ENCODE results near the gene SLC29A4.

Gene SLC29A4

DNA sequence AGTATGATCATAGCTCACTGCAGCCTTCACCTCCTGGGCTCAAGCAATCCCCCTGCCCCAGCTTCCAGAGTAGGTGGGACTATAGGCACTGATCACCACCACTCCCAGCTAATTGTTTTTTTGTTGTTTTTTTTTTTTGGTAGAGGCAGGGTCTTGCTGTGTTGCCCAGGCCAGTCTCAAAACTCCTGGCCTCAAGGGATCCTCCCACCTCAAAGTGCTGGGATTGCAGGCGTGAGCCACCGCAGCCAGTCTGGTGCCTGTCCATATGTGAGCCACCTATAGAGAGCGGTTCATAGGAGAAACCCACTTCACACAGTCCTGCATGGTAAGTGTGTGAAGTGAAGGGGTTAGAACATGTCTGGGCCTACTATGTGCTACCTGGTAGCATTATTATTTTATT is 47.5 kb downstream of the SLC29A4 start:
- no peak for FAIRE-seq

DNA sequence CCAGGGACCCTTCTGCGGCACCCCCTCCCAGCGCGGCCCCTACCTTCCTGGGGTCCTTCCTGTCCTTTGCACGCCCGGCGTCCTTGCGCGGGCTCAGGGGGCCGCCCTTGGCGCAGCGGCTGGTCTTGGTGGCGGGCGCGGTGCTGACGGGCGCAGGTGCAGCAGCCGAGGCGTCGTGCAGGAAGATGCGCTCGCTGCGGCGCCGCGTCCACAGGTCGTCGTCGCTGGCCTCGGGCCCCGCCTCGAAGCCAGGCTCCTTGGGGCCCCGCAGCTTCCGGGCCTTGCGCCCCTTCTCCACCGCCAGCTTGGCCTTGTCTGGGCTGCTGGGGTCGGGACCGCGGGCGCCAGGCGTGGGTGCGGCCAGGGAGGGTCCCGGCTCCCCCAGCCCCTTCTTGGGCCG is 49.8 kb downstream of the SLC29A4 start:
- FAIRE-seq, result no peak

DNA sequence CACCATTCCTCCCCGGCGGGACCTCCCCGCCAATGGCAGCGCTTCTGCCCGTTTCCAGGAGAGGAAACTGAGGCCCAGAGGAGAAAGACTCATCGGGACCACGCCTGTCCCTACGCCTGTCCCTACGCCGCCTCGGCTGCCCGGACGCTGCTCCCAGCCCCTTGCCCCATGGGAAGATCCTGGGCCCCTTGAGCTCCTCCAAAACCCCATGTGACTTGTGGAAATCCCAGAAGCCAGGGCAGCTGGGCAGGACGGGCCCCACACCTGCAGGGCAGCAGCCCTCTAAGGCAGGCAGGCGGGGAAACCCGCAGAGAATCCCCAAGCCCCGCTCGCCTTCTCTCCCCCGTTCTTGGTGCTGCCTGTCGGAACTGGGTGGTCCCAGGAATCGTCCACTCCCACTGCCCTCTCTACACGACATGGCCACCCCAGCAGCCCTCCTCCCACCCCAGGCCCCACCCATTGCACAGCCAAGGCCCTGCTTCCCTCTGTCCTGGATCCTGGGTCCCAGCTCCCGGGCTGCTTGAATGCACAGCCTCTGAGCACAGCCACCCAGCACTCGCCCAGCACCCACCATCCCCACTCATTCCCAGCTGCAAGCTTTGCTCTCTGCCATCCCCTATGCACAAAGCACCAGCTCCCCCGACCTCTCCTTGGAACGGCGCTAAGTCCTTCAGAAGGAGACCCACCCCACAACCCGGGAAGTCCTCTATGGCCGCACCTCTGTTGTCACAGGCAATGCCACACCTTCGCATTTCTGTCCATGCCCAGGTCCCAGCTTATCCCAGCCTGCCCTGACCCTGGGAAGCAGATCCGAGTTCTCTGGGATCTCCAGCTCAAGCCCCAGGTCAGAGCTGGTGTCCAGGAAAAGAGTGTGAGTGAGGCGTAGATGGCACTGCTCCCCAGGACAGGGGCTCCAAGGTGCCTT is 50.6 kb downstream of the SLC29A4 start:
- FAIRE-seq, result no peak

DNA sequence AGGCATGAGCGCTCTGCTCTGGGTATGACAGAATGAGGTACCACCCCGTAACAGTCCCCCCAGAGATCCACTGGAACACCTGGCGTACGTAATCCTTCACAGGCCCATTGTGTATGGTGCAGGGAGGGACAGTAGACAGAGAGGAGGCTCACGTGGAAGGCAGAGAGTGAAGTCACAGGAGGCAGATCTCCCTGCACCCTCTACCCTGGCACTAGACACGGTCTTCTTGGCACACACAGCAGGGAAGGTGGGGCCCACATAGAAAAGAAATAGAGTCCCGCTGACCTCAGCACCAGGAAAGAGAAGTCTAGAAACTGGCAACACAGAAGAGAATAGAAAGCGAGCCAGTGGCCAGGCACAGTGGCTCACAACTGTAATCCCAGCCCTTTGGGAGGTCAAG is 51.9 kb downstream of the SLC29A4 start:
- FAIRE-seq, result no peak

DNA sequence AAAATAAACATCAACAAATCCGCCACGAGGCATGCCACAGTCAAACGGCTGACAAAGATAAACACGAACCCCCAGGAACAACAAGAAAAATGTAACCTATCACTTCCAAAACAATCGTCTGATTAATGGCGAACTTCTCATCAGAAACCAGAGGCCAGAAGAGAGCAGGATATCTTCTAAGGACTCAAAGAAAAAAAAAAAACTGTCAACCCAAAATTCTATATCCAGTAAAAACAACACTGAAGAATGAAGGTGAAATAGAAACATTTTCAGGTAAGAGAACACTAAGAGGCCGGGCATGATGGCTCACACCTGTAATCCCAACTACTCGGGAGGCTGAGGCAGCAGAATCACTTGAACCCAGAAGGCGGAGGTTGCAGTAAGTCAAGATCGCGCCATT is 54.3 kb downstream of the SLC29A4 start:
- FAIRE-seq, result no peak

DNA sequence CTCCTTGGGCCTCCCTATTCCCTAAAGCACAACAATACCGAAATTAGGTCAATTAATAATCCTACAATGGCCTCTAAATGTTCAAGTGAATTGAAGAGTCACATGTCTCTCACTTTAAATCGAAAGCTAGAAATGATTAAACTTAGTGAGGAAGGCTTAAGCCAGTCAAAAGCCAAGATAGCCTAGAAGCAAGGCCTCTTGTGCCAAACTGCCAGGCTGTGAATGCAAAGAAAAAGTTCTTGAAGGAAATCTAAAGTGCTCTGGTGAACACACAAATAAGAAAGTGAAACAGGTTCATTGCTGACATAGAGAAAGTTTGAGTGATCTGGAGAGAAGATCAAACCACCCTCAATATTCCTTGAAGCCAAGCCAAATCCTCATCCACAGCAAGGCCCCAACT is 57.2 kb downstream of the SLC29A4 start:
- FAIRE-seq, result no peak

DNA sequence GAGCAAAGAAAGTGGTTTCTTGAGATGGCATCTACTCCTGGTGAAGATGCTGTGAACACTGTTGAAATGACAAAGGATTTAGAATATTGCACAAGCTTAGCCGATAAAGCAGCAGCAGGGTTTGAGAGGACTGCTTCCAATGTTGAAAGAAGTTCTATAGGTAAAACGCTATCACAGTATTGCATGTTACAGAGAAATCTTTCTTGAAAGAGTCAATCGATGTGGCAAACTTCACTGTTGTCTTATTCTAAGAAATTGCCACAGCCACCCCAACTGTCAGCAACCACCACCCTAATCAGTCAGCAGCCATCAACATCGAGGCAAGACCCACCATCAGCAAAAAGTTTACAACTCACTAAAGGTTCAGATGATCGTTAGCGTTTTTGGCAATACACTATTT is 59.9 kb downstream of the SLC29A4 start:
- FAIRE-seq, result no peak

DNA sequence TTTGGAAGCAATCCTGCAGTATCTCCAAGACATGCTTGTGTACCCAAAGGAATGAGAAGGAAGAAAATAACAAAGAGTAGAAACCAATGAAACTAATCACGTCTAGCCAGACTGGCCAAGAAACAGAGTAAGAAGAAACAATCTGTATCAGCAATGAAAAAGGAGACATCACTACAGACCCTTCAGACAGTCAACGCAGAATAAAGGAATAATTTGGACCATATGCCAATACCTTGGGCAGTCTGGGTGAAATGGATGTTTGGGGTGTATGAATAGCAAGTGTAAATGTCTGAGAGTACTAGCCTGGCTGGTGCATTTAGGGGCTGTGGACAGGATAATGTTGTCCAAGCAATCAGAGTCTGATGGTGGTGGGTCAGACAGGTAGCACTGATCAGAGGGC is 61.1 kb downstream of the SLC29A4 start:
- FAIRE-seq, result no peak

DNA sequence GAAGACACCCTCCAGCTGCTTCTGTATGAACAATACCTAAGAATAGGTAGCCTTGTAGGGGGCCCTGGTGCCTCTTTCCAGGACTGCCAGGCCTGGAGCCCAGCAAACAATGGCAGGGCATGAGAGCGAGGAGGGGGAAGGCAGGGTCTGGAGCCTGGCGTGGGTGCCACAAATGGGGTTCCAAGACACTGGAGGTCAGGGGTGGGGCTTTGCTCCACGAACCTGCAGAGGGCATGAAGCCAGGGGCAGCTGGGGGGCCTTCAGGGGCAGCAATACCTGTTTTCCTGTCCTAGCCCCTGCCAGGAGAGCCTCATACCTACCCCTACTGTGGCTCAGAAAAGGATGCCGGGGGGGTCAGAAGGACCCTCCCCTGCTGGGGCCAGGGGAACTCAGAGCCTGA is 61.6 kb downstream of the SLC29A4 start:
- FAIRE-seq, result no peak

DNA sequence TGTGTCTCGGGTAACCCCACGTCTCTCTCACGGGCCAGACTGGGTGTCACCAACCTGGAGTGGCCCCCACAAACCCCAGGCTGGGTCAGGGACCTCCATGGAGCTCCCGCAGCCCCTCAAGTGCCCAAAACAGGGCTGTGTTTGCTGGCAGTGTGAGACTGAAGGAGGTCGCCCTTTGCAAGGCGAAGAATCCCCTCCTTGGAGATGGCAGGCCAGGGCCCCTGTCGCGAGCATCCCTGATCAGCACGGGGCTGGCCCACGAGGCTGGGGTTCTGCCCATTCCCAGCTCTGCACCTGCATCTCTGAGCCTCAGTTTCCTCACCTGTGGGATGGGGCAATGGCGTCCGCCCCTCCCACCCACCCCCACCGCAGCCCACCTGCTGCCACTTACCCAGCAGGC is 62.4 kb downstream of the SLC29A4 start:
- FAIRE-seq, result no peak

DNA sequence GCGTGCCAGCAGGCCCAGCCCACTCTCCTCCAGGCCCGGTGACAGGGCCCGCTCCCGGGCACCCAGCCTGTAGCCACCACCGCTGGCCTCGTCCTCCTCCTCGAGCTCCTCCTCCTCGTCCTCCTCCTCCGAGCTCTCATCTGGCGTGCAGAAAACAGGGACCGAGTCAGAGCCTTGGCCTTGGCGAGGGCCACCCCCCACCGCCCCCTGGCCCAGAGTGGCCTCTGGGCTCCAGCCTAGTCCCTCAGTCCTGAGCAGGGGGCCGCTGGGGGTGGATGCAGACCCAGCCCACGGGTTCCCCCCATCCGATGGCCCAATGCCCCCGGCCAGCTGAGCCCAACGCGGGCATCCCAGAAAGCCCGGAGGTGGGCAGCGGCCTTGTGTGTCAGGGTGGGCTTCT is 62.9 kb downstream of the SLC29A4 start:
- FAIRE-seq, result no peak

DNA sequence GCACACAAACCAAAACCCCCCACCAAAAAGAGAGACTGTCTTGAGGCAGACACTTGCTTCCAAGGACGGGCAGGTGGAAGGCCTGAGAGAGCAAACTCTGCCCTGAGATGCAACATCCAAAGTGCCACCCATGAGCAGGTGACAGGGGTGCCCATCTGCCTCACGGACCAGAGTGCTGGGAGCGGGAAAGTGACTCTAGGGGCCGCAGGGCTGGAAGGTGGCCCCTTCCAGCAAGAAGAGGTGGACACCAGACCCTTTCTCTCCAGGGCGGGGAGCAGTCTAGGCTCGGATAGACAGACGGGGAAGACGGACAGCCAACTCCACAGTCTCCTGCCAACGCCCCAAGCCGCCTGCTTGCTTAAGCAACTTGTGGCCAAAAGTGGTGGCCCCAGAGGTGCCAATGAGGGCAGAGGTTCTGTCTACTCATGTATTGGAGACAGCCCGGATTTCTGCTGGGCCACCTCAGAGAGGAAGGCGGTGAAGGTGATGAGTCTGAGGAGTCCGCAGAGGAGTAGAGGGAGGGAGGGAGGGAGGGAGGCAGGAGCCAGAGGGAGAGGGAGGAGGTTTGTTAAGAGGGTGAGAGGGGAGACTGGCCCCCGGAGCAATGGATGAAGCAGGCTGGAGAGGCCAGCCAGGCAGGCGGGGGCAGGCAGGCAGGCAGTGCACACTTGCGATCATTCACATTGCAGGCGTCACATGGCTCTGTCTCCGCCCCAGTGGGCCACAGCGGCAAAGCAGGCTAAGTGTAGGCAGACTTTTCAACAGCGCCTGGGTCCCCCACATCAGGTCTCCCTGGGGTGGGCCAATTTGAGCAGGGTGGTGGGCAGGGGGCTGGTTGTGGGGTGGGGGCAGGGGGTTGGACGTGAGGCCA is 65.6 kb downstream of the SLC29A4 start:
- FAIRE-seq, result no peak

DNA sequence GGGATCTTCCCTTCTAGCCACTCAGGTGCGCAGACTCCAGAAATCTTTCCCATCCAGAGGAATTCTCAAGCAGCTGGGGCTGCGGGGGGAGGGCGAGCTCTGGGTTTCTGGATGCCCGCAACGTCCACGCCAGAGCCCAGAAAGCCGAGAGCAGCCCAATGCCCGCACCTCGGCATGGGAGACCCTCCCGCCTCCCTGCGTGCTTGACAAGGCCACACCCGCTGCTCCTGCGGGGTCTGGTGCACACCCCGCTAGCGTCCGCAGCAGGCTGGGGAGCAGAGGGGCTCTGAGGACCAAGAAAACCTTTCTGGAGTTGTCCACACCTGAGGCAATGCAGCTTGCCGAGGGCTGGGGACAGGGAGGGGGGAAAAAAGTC is 66.2 kb downstream of the SLC29A4 start:
- FAIRE-seq, result no peak

DNA sequence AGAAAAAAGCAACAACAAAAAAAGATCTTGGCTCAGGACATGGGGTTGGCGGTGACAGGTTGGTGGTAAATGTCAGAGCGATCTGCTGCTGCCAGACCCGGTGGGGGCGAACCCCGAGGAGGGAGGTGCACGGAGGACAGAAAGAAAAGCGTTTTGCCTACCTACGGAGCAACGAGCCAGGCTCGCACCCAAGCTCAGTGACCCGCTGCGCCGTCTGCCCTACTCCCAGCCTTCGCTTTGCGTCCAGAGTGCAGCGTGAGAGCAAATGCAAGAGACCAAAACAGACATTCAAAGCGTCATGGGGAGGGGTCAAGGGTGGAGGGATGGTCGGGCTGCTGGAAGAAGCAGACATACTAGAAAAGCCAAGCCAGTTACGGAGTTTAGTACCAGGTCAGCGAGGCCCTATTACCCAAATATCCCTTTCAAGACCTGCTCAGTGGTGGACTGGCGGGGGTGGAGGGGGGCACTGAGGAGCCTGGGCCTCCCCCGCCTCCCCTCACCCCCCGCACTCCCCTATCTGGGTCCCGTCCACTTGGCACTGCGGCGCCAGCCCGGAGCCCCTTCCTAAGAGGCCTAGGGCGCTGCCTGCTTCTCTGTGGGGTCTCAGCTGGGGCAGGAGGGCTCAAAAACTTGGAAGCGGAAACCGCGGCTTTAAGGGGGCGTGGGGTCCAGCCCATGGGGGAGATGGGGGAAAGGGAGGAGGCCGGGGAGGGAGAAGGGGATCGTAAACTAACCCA is 66.9 kb downstream of the SLC29A4 start:
- FAIRE-seq, result no peak

DNA sequence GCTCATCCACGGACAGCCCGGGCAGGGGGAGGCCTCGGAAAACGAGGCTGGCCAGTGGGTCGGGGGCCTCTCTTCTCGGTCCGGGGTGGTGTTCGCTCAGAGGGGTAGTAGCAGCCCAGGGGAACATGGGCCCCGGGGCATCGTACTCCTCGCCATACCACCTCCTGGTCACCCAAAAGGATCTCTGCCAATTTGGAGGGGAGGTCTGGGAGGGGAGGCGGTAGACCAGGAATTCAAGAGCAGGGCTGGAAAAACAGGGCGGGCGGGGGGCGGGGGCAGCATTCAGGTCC is 67.4 kb downstream of the SLC29A4 start:
- no peak for FAIRE-seq

DNA sequence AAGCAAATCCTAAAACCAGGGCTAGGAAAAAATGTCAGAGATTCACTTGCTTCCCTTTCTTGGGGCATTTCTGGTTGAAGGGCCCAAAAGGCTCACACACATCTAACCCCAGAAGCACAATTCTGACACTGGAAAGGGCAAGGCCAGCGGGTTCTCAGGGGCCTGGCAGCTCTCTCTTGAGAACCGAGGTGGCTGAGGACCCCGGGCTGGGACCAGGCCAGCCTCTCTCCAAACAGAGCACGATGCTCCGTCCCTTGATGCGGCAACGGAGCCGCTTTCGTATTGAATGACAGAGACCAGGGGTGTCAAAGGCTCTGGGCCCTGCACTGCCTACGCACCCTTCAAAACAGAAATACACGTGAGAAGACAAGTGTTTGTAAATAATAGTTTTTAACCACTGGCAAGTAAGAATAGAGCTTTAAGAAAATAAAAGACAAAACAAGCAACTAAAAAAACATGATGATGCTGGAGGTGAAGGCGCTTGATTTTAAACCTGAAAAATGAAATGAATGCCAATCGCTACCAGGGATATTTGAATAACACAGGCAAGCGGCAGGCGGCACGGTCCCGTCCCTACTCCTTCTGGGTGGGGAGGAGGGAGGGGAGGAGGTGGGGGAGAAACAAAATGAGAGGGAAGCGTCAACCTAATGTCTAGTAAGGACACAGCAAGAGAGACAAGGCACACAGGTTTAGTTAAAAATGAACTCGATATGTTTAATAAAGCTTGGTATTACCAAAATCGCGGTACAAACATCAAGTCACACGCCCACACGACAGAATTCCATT is 68.0 kb downstream of the SLC29A4 start:
- no peak for FAIRE-seq

DNA sequence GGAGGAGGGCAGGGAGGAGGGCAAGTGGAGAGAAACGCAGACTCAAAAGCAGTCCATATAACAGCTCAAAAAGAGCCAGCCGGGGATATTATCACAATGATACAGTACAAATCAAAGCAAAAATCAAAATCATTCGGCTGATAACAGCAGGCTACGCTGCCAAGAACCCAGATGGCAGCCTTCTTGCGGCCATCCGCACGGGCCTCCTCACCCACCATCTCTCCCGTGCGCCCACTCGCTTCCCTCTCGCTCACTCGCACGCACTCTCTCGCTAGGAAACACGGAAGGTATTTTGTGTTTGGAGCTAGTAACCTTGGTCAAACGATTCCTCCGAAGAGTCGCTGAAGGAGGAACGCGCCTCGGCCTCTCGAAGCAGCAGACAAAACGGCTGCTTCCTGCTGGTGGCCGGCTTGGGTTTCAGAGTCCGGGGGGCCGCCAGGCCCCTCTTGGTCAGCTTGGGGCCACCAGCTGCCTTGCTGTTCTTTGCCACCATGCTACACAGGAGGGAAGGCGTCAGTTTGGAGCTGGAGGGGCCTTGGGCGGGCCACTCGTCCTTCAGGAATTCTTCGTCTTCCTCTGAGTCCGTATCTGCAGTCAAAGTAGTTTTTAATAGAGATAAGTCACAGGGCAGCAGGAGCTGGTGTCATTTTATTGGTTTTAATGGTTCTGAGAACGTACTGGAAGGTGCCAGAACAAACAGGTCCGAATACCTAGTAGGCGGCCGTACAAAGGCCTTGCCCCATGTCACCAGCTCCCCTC is 68.9 kb downstream of the SLC29A4 start:
- no peak for FAIRE-seq

DNA sequence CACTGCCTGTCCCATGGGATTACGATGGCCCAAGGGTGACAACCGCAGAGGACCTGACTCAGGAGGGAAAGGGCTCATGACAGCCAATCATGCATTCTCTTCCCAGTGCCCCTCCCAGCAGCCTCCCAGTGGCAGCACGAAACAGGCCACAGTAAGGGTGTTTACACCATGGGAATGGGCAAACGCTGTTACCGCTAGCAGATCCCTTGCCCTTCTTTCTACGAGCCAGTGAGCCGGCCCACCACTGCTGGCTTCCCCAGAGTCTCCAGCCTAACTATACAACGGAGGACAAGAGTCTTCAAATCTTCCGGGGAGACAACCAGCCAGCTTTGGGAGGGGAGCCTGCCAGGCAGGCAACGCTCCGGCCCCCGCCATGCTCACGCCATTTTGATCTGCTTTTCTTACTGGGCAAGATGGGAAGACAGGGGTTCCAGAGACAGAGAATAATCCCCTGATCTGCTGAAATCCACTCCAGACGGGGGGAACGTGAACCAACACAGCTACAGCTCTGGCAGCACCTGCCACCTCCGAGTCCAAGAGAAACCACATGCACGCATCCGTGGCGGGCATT is 69.8 kb downstream of the SLC29A4 start:
- FAIRE-seq, result no peak

DNA sequence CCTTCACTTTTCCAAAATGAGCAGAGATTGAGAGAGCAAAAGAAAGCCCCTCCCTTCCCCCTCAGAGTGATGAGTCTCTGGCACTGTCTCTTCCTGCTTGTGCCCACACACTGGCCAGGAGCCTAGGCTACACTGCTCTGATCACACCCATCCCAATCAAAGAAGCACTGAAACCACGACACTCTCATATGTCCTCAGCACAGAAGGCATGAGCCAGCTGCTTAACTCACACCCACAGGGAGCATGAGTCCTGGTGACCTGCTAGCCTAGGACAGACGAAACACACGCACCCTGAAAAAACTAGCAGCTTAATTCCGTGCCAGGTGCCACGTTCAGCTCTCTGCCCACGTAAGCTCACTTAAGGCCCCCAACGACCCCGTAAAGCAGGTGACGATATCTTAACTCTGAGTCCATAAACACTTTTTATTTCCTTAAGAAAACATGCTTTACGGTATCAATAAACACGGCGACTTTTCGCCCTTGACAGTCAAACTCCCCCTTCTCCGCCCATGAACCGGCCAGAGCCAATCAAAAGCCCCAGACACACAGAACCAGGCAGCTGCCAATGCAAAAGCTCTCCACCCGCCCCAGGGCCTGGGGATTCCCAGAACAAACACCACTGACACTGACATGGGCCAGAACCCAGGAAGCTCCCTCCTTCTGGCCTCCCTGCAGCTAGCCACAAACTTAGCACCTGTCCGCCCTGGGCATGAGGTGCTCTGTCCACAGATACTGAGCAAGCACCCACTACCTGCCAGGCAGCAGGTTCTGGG is 71.9 kb downstream of the SLC29A4 start:
- no peak for FAIRE-seq

Data from G401.6 (cell line).